HG03280 (cell line): Measurements from ENCODE around the gene AGBL4.

Experiments
- ATAC-seq: cut with Tn5 transposase; IDR thresholded peaks from one replicate; pipeline ENCODE4 v1.9.1; 2021; ENCODE audit warnings: mild to moderate bottlenecking, moderate library complexity; ENCODE audit not compliant: unreplicated experiment

Gene AGBL4

GRCh38 chr1:48784301-48784700, 1239.5 kb downstream of the AGBL4 start:
- no peak for ATAC-seq

GRCh38 chr1:48777219-48777895, 1246.4 kb downstream of the AGBL4 start:
- ATAC-seq: no peak

GRCh38 chr1:48776393-48777218, 1247.1 kb downstream of the AGBL4 start, which contains the start of gene BEND5:
Gene BEND5, minus strand, starts transcription at chr1:48776891. Its CDS starts 60 bp downstream, at chr1:48776831.
- ATAC-seq: no peak

- ATAC-seq: no peak
Measured at GRCh38 chr1:48775831-48776392, 1247.8 kb downstream of the AGBL4 start.

GRCh38 chr1:48773133-48773532, 1250.6 kb downstream of the AGBL4 start:
- ATAC-seq: no peak

GRCh38 chr1:48772211-48772610, 1251.5 kb downstream of the AGBL4 start:
- no peak for ATAC-seq

- ATAC-seq: no peak
Measured at GRCh38 chr1:48771561-48771960, 1252.2 kb downstream of the AGBL4 start.

GRCh38 chr1:48767975-48768510, 1255.7 kb downstream of the AGBL4 start:
- no peak for ATAC-seq

GRCh38 chr1:48765335-48765734, 1258.4 kb downstream of the AGBL4 start:
- ATAC-seq: no peak

- no peak for ATAC-seq
Measured at GRCh38 chr1:48761986-48762385, 1261.8 kb downstream of the AGBL4 start.

GRCh38 chr1:48761411-48761810, 1262.3 kb downstream of the AGBL4 start:
- ATAC-seq: no peak

- ATAC-seq: no peak
Measured at GRCh38 chr1:48760857-48761256, 1262.9 kb downstream of the AGBL4 start.

GRCh38 chr1:48758976-48759375, 1264.8 kb downstream of the AGBL4 start:
- ATAC-seq: no peak

GRCh38 chr1:48757363-48757762, 1266.4 kb downstream of the AGBL4 start:
- ATAC-seq: no peak

GRCh38 chr1:48756683-48757316, 1267.0 kb downstream of the AGBL4 start:
- ATAC-seq: no peak

GRCh38 chr1:48753293-48753692, 1270.5 kb downstream of the AGBL4 start:
- no peak for ATAC-seq

GRCh38 chr1:48750109-48750508, 1273.6 kb downstream of the AGBL4 start:
- no peak for ATAC-seq

GRCh38 chr1:48749068-48749467, 1274.7 kb downstream of the AGBL4 start:
- no peak for ATAC-seq

- no peak for ATAC-seq
Measured at GRCh38 chr1:48746906-48747305, 1276.8 kb downstream of the AGBL4 start.

- no peak for ATAC-seq
Measured at GRCh38 chr1:48744032-48744431, 1279.7 kb downstream of the AGBL4 start.

GRCh38 chr1:48743480-48743879, 1280.3 kb downstream of the AGBL4 start:
- no peak for ATAC-seq
